Suppressor macrophage treated with lipopolysaccharide for 1 hour (primary cell): ENCODE measurements around the gene CTBP1.

Source experiments
- DNase-seq, 3 donors: peaks; one replicate each; pipeline ENCODE4 v3.0.0-alpha.2; 2020 to 2022

CTBP1 gene

GRCh38 chr4:1249731-1250526 is 999 bp upstream of the CTBP1 start:
- peak; percentile 66 to 78 (median 76) for DNase-seq

- peak; percentile 91 to 98 (median 96) for DNase-seq
These were observed 309 bp upstream of the CTBP1 start for GRCh38 chr4:1249148-1249730.

GRCh38 chr4:1247864-1248244 is 1.1 kb downstream of the CTBP1 start:
- DNase-seq = no peak

GRCh38 chr4:1246901-1247863 is 1.7 kb downstream of the CTBP1 start:
- DNase-seq = peak; percentile 59 to 69 (median 59)

GRCh38 chr4:1246111-1246881 is 2.6 kb downstream of the CTBP1 start:
- peak in 1 of 3 donors; percentile 10 for DNase-seq

GRCh38 chr4:1245481-1246051 is 3.4 kb downstream of the CTBP1 start:
- DNase-seq = no peak

GRCh38 chr4:1244978-1245471 is 3.9 kb downstream of the CTBP1 start:
- DNase-seq = no peak

- no peak for DNase-seq
These were observed 4.6 kb downstream of the CTBP1 start for GRCh38 chr4:1244081-1244977.

- DNase-seq = peak; percentile 31 to 32 (median 32)
These were observed 5.4 kb downstream of the CTBP1 start for GRCh38 chr4:1243451-1244080.

- no peak for DNase-seq
These were observed 6.2 kb downstream of the CTBP1 start for GRCh38 chr4:1242506-1243450.

- DNase-seq = no peak
These were observed 6.9 kb downstream of the CTBP1 start for GRCh38 chr4:1241936-1242505.

GRCh38 chr4:1241466-1241935 is 7.4 kb downstream of the CTBP1 start:
- no peak for DNase-seq

GRCh38 chr4:1240721-1241465 is 8.0 kb downstream of the CTBP1 start:
- DNase-seq = no peak

GRCh38 chr4:1239950-1240307 is 9.0 kb downstream of the CTBP1 start:
- no peak for DNase-seq

- no peak for DNase-seq
These were observed 9.6 kb downstream of the CTBP1 start for GRCh38 chr4:1239141-1239949.

- no peak for DNase-seq
These were observed 10.3 kb downstream of the CTBP1 start for GRCh38 chr4:1238676-1239000.

- no peak for DNase-seq
These were observed 10.8 kb downstream of the CTBP1 start for GRCh38 chr4:1237981-1238675.
